Hepatic stellate cell (primary cell): Measurements from ENCODE around the gene BSG.
A peak's percentile ranks its signal among the peaks of the same experiment; 100 is the strongest.
"Not testable (repeated sequence)": the region's sequence is repeated elsewhere in the genome, so short reads cannot be mapped to it uniquely, and the experiment has no call there.

Experiments
- DNase-seq: peaks from one replicate; pipeline ENCODE4 v3.0.0; 2011; ENCODE audit warnings: low spot score

BSG gene

DNA sequence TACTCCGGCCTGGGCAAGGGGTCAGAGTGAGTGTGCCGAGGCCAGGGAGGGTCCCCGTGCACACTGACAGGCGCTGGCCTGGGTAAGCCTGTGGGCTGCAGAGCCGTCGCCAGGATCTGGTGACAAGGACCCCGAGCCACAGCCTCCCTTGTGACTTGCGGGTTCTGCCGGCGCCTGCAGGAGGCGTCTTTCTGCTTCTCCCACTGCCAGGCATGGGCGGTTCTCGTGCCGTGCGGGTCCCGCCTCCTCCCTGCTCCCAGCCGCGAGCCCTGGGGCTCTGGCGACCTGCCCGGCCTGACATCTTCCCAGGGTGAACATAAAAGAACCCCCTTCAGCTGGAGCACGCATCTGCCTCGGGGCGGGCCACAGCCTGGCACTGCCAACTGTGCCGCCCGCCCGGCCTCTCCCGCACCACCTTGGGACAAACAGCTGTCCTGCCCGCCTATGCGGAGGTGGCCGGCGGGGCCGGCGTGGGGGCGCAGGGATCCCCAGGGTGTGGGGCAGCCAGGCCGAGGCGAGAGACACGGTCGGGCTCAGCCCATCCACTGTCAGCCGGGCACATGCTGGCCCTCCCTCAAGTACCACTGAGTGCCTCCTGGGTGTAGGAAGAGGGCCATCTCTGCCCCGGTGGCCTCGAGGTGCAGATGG, 15.8 kb downstream of the BSG start:
- DNase-seq = peak; percentile 88

GRCh38 chr19:588741-589692, 16.6 kb downstream of the BSG start:
- DNase-seq = no peak

- DNase-seq = no peak
Measured at GRCh38 chr19:589693-590395, 17.4 kb downstream of the BSG start, which contains the start of gene HCN2. TSS of gene HCN2 (plus strand) at chr19:589881. CDS start at chr19:589946, 65 bp downstream.

DNA sequence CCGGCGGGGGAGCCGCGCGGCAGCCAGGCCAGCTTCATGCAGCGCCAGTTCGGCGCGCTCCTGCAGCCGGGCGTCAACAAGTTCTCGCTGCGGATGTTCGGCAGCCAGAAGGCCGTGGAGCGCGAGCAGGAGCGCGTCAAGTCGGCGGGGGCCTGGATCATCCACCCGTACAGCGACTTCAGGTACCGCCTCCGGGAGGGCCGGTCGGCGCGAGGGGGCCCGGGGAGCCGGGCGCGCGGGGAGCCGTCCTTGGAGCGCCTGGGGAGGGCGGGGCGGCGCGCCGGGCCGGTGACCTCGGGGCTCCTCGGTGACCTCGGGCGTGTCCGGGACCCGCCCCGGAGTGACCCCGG, 18.0 kb downstream of the BSG start:
- DNase-seq = no peak

DNA sequence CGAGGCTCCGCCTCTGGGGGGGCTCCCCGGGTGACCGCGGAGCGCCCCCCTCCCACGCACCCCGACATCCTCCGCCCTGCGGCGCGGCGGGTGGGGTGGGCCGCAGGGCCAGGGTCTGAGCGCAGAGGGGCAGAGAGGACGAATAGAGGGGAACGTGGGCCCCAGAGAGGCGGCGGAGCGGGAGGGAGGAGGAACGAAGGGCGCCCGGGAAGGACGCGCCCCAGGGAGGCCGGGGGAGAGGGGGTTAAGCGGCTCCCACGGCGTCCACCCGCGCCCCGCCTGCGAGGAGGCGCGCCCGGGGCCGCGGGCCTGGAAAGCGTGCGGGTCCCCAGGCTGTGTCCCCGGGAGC, 18.3 kb downstream of the BSG start:
- no peak for DNase-seq

DNA sequence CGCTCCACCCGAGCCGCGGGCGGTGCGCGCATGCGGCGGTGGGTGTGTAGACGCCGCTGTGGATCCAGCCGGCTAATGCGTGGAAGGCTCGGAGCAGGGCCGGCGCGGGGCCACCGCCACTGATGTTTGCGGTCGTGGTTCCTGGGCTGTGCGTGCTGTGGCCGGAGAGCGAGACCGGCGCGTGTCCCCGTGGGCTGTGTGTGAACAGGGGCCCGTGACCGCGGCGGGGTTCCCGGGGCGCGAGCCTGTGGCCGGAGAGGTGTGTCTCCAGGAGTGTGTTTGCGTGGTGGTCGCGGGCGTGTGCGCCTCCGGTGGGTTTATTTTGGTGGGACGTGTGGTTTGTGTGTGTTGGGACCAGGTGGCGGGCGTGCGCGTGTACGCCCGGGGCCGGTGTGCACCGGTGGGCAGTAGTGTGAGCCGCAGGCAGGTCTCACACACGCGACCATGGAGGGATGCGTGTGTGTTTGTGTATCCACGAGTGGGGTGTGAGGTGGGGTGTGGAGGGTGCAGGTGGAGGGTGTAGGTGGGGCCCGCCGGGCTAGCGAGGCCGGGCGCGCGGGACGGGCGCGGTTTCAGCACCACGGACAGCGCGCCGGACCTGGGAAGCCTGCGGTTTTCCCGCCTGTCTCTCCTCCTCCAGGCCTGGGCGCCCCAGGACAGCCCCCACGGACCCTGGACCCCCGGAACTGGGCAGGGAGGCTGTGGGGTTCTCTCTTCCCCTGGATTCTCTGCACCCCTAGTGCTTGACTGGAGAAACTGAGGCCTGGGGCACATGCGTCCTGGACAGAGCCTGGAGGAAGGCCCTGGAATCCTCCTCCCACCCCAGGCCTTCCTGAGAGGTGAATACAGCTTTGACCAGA, 18.9 kb downstream of the BSG start:
- no peak for DNase-seq

GRCh38 chr19:592101-592500, 19.7 kb downstream of the BSG start:
- DNase-seq = no peak

DNA sequence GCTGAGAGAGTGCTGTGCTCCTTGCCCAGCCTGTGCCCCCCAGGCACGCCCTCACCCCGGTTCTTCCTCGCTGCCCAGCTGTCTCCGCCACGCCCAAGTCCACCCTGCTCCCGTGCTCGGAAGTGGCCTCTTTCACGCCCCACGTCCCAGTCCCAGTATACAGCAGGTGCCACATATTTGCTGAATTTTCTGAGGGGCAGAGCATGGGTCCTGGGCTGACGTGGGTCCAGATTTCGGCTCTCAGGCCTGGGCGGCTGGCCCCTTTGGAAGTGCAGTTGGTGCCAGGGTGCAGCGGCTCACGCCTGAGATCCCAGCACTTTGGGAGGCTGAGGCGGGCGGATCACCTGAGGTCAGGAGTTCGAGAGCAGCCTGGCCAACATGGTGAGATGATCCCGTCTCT, 20.7 kb downstream of the BSG start:
- no peak for DNase-seq

- DNase-seq = no peak
Measured at GRCh38 chr19:593505-593904, 21.1 kb downstream of the BSG start.

DNA sequence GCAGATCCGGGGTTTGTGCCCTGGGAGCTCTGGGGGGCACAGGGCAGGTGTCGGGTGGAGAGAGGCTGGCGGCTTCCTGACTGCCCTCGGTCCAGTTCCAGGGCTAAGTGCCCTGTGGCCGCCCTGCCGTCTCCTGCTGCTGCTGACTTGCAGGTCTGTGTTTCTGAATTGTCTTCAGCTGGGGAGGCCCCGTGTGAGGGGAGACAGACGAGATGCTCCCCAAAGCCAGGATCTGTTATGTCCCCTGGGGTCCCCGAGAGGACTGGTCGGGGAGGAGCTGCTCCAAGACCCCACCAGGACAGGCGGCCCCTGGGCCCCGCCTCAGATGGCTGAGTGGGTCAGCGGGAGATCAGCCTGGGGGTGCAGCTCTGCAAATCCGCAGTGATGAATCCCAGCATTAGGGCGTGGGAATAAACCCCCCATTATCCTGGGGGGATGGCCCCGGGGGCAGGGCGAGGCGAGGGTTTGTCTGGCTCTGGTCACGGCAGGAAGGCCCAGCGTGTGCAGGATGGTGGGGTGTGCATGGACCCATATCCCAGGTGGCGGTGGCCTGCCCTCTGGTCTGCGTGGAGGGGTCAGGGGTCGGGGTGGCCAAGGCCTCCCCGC, 22.0 kb downstream of the BSG start:
- no peak for DNase-seq

- no peak for DNase-seq
Measured at GRCh38 chr19:595326-596262, 23.2 kb downstream of the BSG start.

DNA sequence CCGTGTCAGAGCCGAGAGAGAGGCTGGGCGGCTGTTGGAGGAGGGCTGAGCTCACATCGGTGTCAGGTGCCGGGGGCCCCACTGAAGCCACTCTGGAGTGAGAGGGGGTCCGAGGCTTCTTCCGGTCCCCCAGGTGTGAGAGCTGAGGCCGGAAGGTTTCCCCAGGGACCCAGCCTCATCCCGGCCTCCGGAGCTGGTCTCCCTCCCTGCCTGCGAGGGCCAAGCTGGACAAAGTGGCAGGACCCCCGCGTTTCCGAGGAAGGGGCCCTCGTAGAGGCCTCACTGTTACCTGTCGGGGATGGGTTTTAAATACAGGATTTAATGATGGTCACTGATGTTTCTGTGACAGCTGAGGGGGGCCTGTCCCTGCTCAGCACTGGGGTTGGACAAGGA, 23.9 kb downstream of the BSG start:
- DNase-seq = no peak

DNA sequence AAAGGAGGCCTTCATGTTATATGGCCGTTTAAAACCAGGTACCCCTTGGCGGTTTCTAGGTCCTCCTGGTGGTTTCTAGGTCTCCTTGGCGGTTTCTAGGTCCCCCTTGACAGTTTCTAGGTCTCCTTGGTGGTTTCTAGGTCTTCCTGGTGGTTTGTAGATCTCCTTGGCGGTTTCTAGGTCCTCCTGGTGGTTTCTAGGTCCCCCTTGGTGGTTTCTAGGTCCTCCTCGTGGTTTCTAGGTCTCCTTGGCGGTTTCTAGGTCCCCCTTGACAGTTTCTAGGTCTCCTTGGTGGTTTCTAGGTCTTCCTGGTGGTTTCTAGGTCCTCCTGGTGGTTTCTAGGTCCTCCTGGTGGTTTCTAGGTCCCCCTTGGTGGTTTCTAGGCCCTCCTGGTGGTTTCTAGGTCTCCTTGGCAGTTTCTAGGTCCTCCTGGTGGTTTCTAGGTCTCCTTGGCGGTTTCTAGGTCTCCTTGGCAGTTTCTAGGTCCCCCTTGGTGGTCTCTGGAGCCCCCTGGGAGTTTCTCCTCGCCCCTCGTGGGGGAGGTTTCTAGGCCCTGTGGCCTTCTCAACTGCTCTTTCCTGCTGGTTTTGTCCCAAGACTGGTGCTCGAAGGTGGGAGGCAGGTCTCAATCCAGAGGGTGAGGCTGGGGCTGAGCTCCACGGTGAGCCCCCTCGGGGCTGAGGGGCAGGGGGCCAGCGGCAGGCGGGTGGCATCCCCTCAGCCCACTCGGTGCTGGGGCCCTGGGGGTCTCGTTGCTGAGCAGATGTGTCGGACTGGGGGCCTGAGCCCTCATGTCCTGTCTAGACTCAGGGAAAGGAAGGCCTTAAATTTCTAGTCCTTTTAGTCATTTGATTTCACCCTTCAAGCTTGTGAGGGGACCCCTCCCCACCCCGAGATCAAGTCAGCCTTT, 25.3 kb downstream of the BSG start:
- DNase-seq = no peak

- DNase-seq = no peak
Measured at GRCh38 chr19:601310-601709, 28.9 kb downstream of the BSG start.

- DNase-seq = no peak
Measured at GRCh38 chr19:601790-602189, 29.4 kb downstream of the BSG start.

DNA sequence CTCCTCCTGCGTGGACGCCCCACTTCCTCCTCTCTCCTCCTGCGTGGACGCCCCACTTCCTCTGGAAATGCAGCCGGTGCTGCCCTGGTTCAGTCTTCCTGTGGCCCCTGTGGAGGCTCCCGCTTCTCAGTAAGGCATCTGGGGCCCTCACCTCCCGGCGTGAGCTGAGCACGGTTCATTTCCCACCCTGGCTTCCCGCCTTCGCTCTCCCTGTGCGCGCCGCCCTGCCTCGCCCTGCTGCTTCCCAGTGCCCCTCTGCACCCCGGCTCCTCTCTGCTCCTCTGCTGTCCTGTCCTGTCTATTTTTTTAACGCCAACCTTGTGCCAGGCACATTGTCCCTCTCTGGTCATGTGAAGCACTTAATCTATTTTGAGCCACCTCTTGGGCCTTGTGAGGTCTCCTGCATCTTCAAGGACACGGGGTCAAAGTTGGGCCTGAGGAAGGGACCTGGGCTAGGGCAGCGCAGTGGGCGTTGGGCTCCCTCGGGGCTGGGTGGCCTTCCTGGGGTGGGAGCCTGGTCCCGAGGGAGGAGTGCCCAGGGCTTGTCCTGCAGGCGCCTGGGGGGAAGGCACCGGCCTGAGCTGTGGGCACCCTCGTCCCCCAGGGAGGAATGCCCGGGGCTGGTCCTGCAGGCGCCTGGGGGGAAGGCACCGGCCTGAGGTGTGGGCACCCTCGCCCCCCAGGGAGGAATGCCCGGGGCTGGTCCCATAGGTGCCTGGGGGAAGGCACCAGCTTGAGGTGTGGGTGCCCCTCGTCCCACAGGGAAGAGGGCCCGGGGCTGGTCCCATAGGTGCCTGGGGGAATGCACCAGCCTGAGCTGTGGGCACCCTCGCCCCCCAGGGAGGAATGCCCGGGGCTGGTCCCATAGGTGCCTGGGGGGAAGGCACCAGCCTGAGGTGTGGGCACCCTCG, 30.2 kb downstream of the BSG start:
- no peak for DNase-seq

- DNase-seq = not testable (repeated sequence)
Measured at GRCh38 chr19:603302-603639, 30.9 kb downstream of the BSG start.

DNA sequence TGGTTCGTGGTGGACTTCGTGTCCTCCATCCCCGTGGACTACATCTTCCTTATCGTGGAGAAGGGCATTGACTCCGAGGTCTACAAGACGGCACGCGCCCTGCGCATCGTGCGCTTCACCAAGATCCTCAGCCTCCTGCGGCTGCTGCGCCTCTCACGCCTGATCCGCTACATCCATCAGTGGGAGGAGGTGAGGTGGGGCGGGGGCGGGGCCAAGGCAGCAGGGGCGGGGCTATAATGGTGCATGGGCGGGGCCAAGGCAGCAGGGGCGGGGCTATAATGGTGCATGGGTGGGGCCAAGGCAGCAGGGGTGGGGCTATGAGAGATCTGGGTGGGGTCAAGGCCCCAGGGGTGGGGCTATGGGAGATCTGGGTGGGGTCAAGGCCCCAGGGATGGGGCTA, 31.4 kb downstream of the BSG start:
- DNase-seq = not testable (repeated sequence)
